Endothelial cell of umbilical vein (primary cell): ENCODE data around the gene UNC5A. TPM values are rescaled to one million over a fixed set of nuclear protein-coding genes. Genes with fewer than 3 reads are reported as not detected.

Experiments used
- BruUV-seq: library from RNA; stranded (reverse); fragments of 400-500 nt; replicated peaks from 2 replicates; lab custom pipeline; 2021; lab: Mats Ljungman, UMichigan
- CTCF ChIA-PET: fragments of 300-600, 350-600 bp; sonication (Branson Sonifier 250); formaldehyde crosslinking; loops from one replicate; lab custom pipeline; 2021; ENCODE audit warnings: antibody characterized with exemption, inconsistent platforms; lab: Charles Lee
- POLR2A ChIA-PET: fragments of 300-600, 350-600 bp; sonication (Branson Sonifier 250); formaldehyde crosslinking; loops from one replicate; lab custom pipeline; 2021; ENCODE audit warnings: antibody characterized with exemption, inconsistent platforms; lab: Charles Lee
- DNase-seq: peaks from one replicate; pipeline ENCODE4 v3.0.0-alpha.2; 2011; ENCODE audit warnings: low read depth, low spot score
- FAIRE-seq: peaks from 2 replicates; lab custom pipeline; 2011; peaks lifted over from hg19 to GRCh38; lab: Jason Lieb, UNC
- H2AFZ ChIP-seq: 2 replicates; pipeline ENCODE4 v1.6.0; 2012; ENCODE audit warnings: low read depth, low read length, control low read depth, inconsistent platforms
- H3K27ac ChIP-seq: 2 replicates; pipeline ENCODE4 v1.5.1; 2011; ENCODE audit warnings: low read depth, mild to moderate bottlenecking, control low read depth, low read length, moderate library complexity; ENCODE audit not compliant: insufficient read depth
- H3K27me3 ChIP-seq, 2 experiments: 2 replicates each; pipeline versions ENCODE4 v1.6.0 to v1.6.1; 2011; ENCODE audit warnings: low read length in 2 of 2, mixed read lengths in 1 of 2; ENCODE audit not compliant: control insufficient read depth in 2 of 2, insufficient read depth in 2 of 2
- H3K36me3 ChIP-seq, 2 experiments: 2 replicates in 1 of 2; 3 replicates in 1 of 2; pipeline ENCODE4 v1.5.1; 2011; ENCODE audit warnings: low read length in 2 of 2, mild to moderate bottlenecking in 1 of 2, moderate library complexity in 1 of 2; ENCODE audit not compliant: control insufficient read depth in 2 of 2, insufficient read depth in 2 of 2; ENCODE audit errors: extremely low read depth in 1 of 2
- H3K4me1 ChIP-seq: 3 replicates; pipeline ENCODE4 v1.5.1; 2011; ENCODE audit warnings: mild to moderate bottlenecking, low read length; ENCODE audit not compliant: control insufficient read depth, insufficient read depth; ENCODE audit errors: extremely low read depth
- H3K4me2 ChIP-seq: 2 replicates; pipeline ENCODE4 v1.6.1; 2011; ENCODE audit warnings: low read length, control low read depth, mixed read lengths; ENCODE audit not compliant: insufficient read depth
- H3K4me3 ChIP-seq, 3 experiments: fragments of 200-600 bp in 1 of 3; sonication (generic), shearing (Covaris generic) in 1 of 3; replicated peaks in 1 of 3; 2 replicates each; pipeline ENCODE4 v1.5.1; 2011 to 2016; ENCODE audit warnings: control low read depth in 3 of 3, low read length in 3 of 3, mild to moderate bottlenecking in 2 of 3, inconsistent platforms in 1 of 3, low read depth in 1 of 3, moderate library complexity in 1 of 3; ENCODE audit not compliant: insufficient read depth in 1 of 3
- H3K79me2 ChIP-seq: 2 replicates; pipeline ENCODE4 v1.6.0; 2012; ENCODE audit warnings: low read length, inconsistent platforms; ENCODE audit not compliant: control insufficient read depth, insufficient read depth
- H3K9ac ChIP-seq: replicated peaks from 2 replicates; pipeline ENCODE3; 2011; ENCODE audit warnings: low read length, control low read depth; ENCODE audit not compliant: insufficient read depth; ENCODE audit errors: extremely low read depth
- H3K9me1 ChIP-seq: replicated peaks from 3 replicates; pipeline ENCODE4 v1.6.0; 2011; ENCODE audit warnings: mild to moderate bottlenecking, low read length; ENCODE audit not compliant: control insufficient read depth, insufficient read depth; ENCODE audit errors: extremely low read depth
- H3K9me3 ChIP-seq: replicated peaks from 2 replicates; pipeline ENCODE4 v1.5.1; 2012; ENCODE audit warnings: low read length, inconsistent platforms; ENCODE audit not compliant: control insufficient read depth, insufficient read depth
- H4K20me1 ChIP-seq: replicated peaks from 2 replicates; pipeline ENCODE3; 2011; ENCODE audit warnings: mild to moderate bottlenecking, low read length; ENCODE audit not compliant: control insufficient read depth, insufficient read depth; ENCODE audit errors: extremely low read depth
- CTCF ChIP-seq, 2 donors: IDR thresholded peaks; 1 replicate in 1 of 2; 2 replicates in 1 of 2; pipeline ENCODE4 v1.5.1; 2011; ENCODE audit warnings: low read length in 2 of 2, mild to moderate bottlenecking in 2 of 2, moderate library complexity in 2 of 2, control low read depth in 1 of 2, inconsistent platforms in 1 of 2, low read depth in 1 of 2; ENCODE audit not compliant: insufficient read depth in 1 of 2; ENCODE audit errors: extremely low read depth in 1 of 2
- EZH2 ChIP-seq: IDR thresholded peaks from 2 replicates; pipeline ENCODE4 v1.6.1; 2012; ENCODE audit warnings: borderline replicate concordance, low read depth, mild to moderate bottlenecking, moderate library complexity, low read length, inconsistent platforms; ENCODE audit not compliant: severe bottlenecking
- FOS ChIP-seq: IDR thresholded peaks from 2 replicates; pipeline ENCODE4 v1.6.1; 2011; ENCODE audit warnings: mild to moderate bottlenecking, low read length, moderate library complexity, borderline replicate concordance; ENCODE audit not compliant: insufficient read depth
- GATA2 ChIP-seq: IDR thresholded peaks from 2 replicates; pipeline ENCODE4 v1.7.0; 2011; ENCODE audit warnings: low read depth, mild to moderate bottlenecking, moderate library complexity, mixed read lengths, low read length; ENCODE audit not compliant: insufficient read length, insufficient read depth
- JUN ChIP-seq: IDR thresholded peaks from 2 replicates; pipeline ENCODE4 v1.6.1; 2011; ENCODE audit warnings: borderline replicate concordance, low read depth; ENCODE audit not compliant: insufficient read length, insufficient read depth
- MAX ChIP-seq: IDR thresholded peaks from 2 replicates; pipeline ENCODE4 v1.6.1; 2011; ENCODE audit not compliant: insufficient read depth, insufficient read length
- MYC ChIP-seq: IDR thresholded peaks from one replicate; pipeline ENCODE4 v1.6.1; 2011; ENCODE audit warnings: mild to moderate bottlenecking, low read depth, low read length
- POLR2A ChIP-seq: IDR thresholded peaks from 2 replicates; pipeline ENCODE4 v1.6.1; 2012; ENCODE audit warnings: low read depth, mild to moderate bottlenecking, control low read depth, low read length
- POLR2AphosphoS5 ChIP-seq: IDR thresholded peaks from 2 replicates; pipeline ENCODE4 v1.6.1; 2012; ENCODE audit warnings: low read depth, mild to moderate bottlenecking, control low read depth, low read length, moderate library complexity; ENCODE audit not compliant: insufficient read depth
- dilution Hi-C: fragments of 300-500 bp; cut with MboI; formaldehyde crosslinking; loops from one replicate; pipeline ENCODE4 v1.15.0; 2019; ENCODE audit warnings: low sequenced_read_pairs; ENCODE audit not compliant: extremely low pct_ligation_motif_present
- intact Hi-C: fragments of 100-400 bp; cut with micrococcal nuclease; formaldehyde crosslinking; loops from one replicate; pipeline ENCODE4 v1.10.0; 2022
- polyA plus RNA-seq, 4 experiments: library from polyadenylated mRNA; depleted of rRNA in 3 of 4; stranded (reverse) in 3 of 4; unstranded in 1 of 4; fragments of >200 nt; gene quantifications; 2 replicates each; pipeline versions ENCODE4 v1.2.1 to v1.2.3, GENCODE V29; 2011 to 2012; ENCODE audit warnings: missing spikeins in 1 of 4
- total RNA-seq: library from RNA; stranded (reverse); gene quantifications from 2 replicates; pipeline ENCODE4 v1.2.3, GENCODE V29; 2021

The UNC5A gene
- total and polyA plus RNA-seq, 2 donors (not counting 3 experiments of a cell fraction or from before 2014, with no cell fraction given) = 0.08 to 0.22 TPM

GRCh38 chr5:176851380-176851779 is 41.0 kb downstream of the UNC5A start:
- TF ChIP-seq FOS (no peak), MAX (no peak), POLR2A (no peak), CTCF (IDR thresholded peaks at IDR 0.05; ENCODE audit: extremely low read depth in 1 of 2, insufficient read depth in 1 of 2, low read depth in 1 of 2, low read length in 2 of 2) (no peak), POLR2AphosphoS5 (no peak), GATA2 (no peak), MYC (no peak), EZH2 (no peak), JUN (no peak)
- Histone ChIP-seq H3K27ac (no peak overlapping the region), H3K27me3 (no peaks in the 10 kb centered on the region), H3K36me3 (no peaks in the 10 kb centered on the region), H3K4me1 (no peaks in the 10 kb centered on the region), H3K4me3 (no peak overlapping the region), H3K4me2 (no peak overlapping the region), H3K79me2 (no peaks in the 10 kb centered on the region), H3K9ac (no peak overlapping the region), H2AFZ (no peak overlapping the region), H3K9me1 (no peaks in the 10 kb centered on the region), H3K9me3 (no peaks in the 10 kb centered on the region), H4K20me1 (no peaks in the 10 kb centered on the region)
- dilution Hi-C loops = no loop called here
- ChIA-PET POLR2A (no interaction called here), CTCF (interaction anchor here (2.4 kb wide), 1 partner anchor 191 kb away, joined by 7 read pairs; no protein-coding TSS in a partner anchor)
- no TSS peak for BruUV-seq
- FAIRE-seq (no peak), DNase-seq (no peak)
- intact Hi-C loops = no loop called here
